ENCODE data around the gene MYCBP2. TPM values are rescaled to one million over a fixed set of nuclear protein-coding genes. Genes with fewer than 3 reads are reported as not detected.

MYCBP2 gene
- polyA plus RNA-seq, 1 experiment, result 22.9 TPM

- no peaks in the 10 kb centered on the region for H3K27me3 ChIP-seq (ENCODE audit: control insufficient read depth, insufficient read depth, low read length)
- H3K4me3 ChIP-seq (ENCODE audit: low read depth, low read length), result no peak overlapping the region
- H3K36me3 ChIP-seq (ENCODE audit: control insufficient read depth, insufficient read depth, low read length), result no peaks in the 10 kb centered on the region
- no peak for DNase-seq (ENCODE audit: low read depth)
- ChIA-PET POLR2A (interaction anchor here (0.6 kb wide), 1 partner anchor 261 kb away, joined by 3 read pairs; no protein-coding TSS in a partner anchor), CTCF (interaction anchor here (1.2 kb wide), 1 partner anchor 18 kb away, joined by 3 read pairs; no protein-coding TSS in a partner anchor)
- no peak for TF ChIP-seq CTCF (IDR thresholded peaks at IDR 0.05; ENCODE audit: insufficient read depth, low read depth, low read length)
Observed at GRCh38 chr13:77150651-77151050, 176.2 kb downstream of the MYCBP2 start.

- Histone ChIP-seq H3K36me3 (ENCODE audit: control insufficient read depth, insufficient read depth, low read length) (no peaks in the 10 kb centered on the region; the same call in none of the 2 replicates), H3K27me3 (ENCODE audit: control insufficient read depth, insufficient read depth, low read length) (no peaks in the 10 kb centered on the region), H3K4me3 (ENCODE audit: low read depth, low read length) (no peak overlapping the region)
- DNase-seq (ENCODE audit: low read depth), result no peak
- no peak for TF ChIP-seq CTCF (IDR thresholded peaks at IDR 0.05; ENCODE audit: insufficient read depth, low read depth, low read length)
- POLR2A ChIA-PET, result no interaction called here
- CTCF ChIA-PET, result no interaction called here
Observed at GRCh38 chr13:77143431-77143830, 183.5 kb downstream of the MYCBP2 start.

GRCh38 chr13:77139306-77139705 is 187.6 kb downstream of the MYCBP2 start:
- no peak for TF ChIP-seq CTCF (IDR thresholded peaks at IDR 0.05; ENCODE audit: insufficient read depth, low read depth, low read length)
- no peaks in the 10 kb centered on the region for H3K27me3 ChIP-seq (ENCODE audit: control insufficient read depth, insufficient read depth, low read length)
- peaks cover 2% of the 10 kb centered on the region for H3K36me3 ChIP-seq (ENCODE audit: control insufficient read depth, insufficient read depth, low read length)
- H3K4me3 ChIP-seq (ENCODE audit: low read depth, low read length), result no peak overlapping the region
- POLR2A ChIA-PET, result no interaction called here
- CTCF ChIA-PET, result no interaction called here
- no peak for DNase-seq (ENCODE audit: low read depth)

GRCh38 chr13:77138813-77139212 is 188.1 kb downstream of the MYCBP2 start:
- no peak for TF ChIP-seq CTCF (IDR thresholded peaks at IDR 0.05; ENCODE audit: insufficient read depth, low read depth, low read length)
- ChIA-PET POLR2A (no interaction called here), CTCF (no interaction called here)
- no peak for DNase-seq (ENCODE audit: low read depth)
- no peaks in the 10 kb centered on the region for H3K27me3 ChIP-seq (ENCODE audit: control insufficient read depth, insufficient read depth, low read length)
- peaks cover 4% of the 10 kb centered on the region for H3K36me3 ChIP-seq (ENCODE audit: control insufficient read depth, insufficient read depth, low read length)
- no peak overlapping the region for H3K4me3 ChIP-seq (ENCODE audit: low read depth, low read length)

- peaks cover 4% of the 10 kb centered on the region for H3K36me3 ChIP-seq (ENCODE audit: control insufficient read depth, insufficient read depth, low read length)
- no peak for TF ChIP-seq CTCF (IDR thresholded peaks at IDR 0.05; ENCODE audit: insufficient read depth, low read depth, low read length)
- H3K27me3 ChIP-seq (ENCODE audit: control insufficient read depth, insufficient read depth, low read length), result no peaks in the 10 kb centered on the region
- ChIA-PET CTCF (interaction anchor here (1.1 kb wide), 1 partner anchor 20 kb away, joined by 3 read pairs; no protein-coding TSS in a partner anchor), POLR2A (no interaction called here)
- peak; percentile 19 for DNase-seq (ENCODE audit: low read depth)
- H3K4me3 ChIP-seq (ENCODE audit: low read depth, low read length), result no peak overlapping the region
Observed at GRCh38 chr13:77136902-77137420, 189.9 kb downstream of the MYCBP2 start.

Data from BJ (cell line).